ENCODE data around the gene EXOC4. TPM values are rescaled to one million over a fixed set of nuclear protein-coding genes. Genes with fewer than 3 reads are reported as not detected.

EXOC4 gene
- total and polyA plus RNA-seq, 2 of the 8 experiments (the other 6 are each of a cell fraction or from before 2014, with no cell fraction given) = 27.0 to 67.3 TPM

- H3K4ac ChIP-seq (replicated peaks; ENCODE audit: insufficient read length, low read depth, low read length) = no peak overlapping the region
- ChIA-PET CTCF (ENCODE audit: partially characterized antibody) (interaction anchor here (0.6 kb wide), 1 partner anchor 596 kb away, joined by 5 read pairs; no protein-coding TSS in a partner anchor), POLR2A (ENCODE audit: partially characterized antibody) (no interaction called here)
- no peak overlapping the region for H2BK5ac ChIP-seq (ENCODE audit: low read depth, low read length)
- H3K79me2 ChIP-seq (ENCODE audit: control insufficient read depth in 1 of 2, insufficient read depth in 2 of 2, low read length in 2 of 2) = no peaks in the 10 kb centered on the region
- no peak overlapping the region for H3K9ac ChIP-seq (replicated peaks in 1 of 4; ENCODE audit: extremely low read depth in 1 of 4, low read depth in 3 of 4, low read length in 3 of 4)
- H2AFZ ChIP-seq (ENCODE audit: low read length) = no peak overlapping the region
- WGBS, 2 experiments (ENCODE audit: extremely low coverage in 1 of 2, insufficient coverage in 1 of 2, insufficient read length in 1 of 2, insufficient replicate concordance in 2 of 2, low coverage in 1 of 2, low lambda C conversion rate in 2 of 2, missing lambda C conversion rate in 1 of 2) = 92% methylated on average over 4 of the region's 4 CpGs; no CpG with 5 or more reads in 1 of the 2 experiments
- no peak overlapping the region for H3K56ac ChIP-seq (replicated peaks; ENCODE audit: insufficient read length, low read depth, low read length)
- no peak overlapping the region for H3K23ac ChIP-seq (ENCODE audit: insufficient read length)
- H3K9me3 ChIP-seq (ENCODE audit: insufficient read depth in 2 of 2, low read depth in 1 of 2, low read length in 1 of 2) = no peaks in the 10 kb centered on the region
- H3K36me3 ChIP-seq (ENCODE audit: control insufficient read depth in 2 of 4, insufficient read depth in 4 of 4, low read length in 3 of 4) = no peaks in the 10 kb centered on the region
- no peaks in the 10 kb centered on the region for H3K79me1 ChIP-seq (ENCODE audit: low read depth, low read length)
- no peak for TF ChIP-seq SP2 (IDR thresholded peaks at IDR 0.05; ENCODE audit: low read length)
- no peak for TF ChIP-seq KDM5A (IDR thresholded peaks at IDR 0.05; ENCODE audit: low read length)
- TF ChIP-seq CHD2 (IDR thresholded peaks at IDR 0.05; ENCODE audit: low read length) = no peak
- TF ChIP-seq YY1 (IDR thresholded peaks at IDR 0.05; ENCODE audit: low read depth, low read length) = no peak
- TF ChIP-seq KDM1A (IDR thresholded peaks at IDR 0.05; ENCODE audit: borderline replicate concordance, low read length) = no peak
- TF ChIP-seq SIRT6 (IDR thresholded peaks at IDR 0.05; ENCODE audit: low read length) = no peak
- no peak for TF ChIP-seq POU5F1 (IDR thresholded peaks at IDR 0.05; ENCODE audit: low read depth, low read length)
- no peak for TF ChIP-seq TEAD4 (IDR thresholded peaks at IDR 0.05; ENCODE audit: low read depth, low read length)
- no peak for TF ChIP-seq E2F6 (IDR thresholded peaks at IDR 0.05)
- no peak for TF ChIP-seq NANOG (IDR thresholded peaks at IDR 0.05; ENCODE audit: insufficient read depth, low read depth, low read length, poor library complexity, severe bottlenecking)
- TF ChIP-seq BRCA1 (IDR thresholded peaks at IDR 0.05; ENCODE audit: low read depth, low read length) = no peak
- no peak for TF ChIP-seq MAFK (IDR thresholded peaks at IDR 0.05; ENCODE audit: low read depth, low read length)
- no peak for TF ChIP-seq POLR2A (IDR thresholded peaks at IDR 0.05; ENCODE audit: control extremely low read depth in 1 of 2, low read depth in 2 of 2, low read length in 2 of 2)
- no peak for TF ChIP-seq RBBP5 (IDR thresholded peaks at IDR 0.05; ENCODE audit: borderline replicate concordance, low read depth, low read length)
- TF ChIP-seq BACH1 (IDR thresholded peaks at IDR 0.05; ENCODE audit: low read length) = no peak
- no peak for TF ChIP-seq NRF1 (IDR thresholded peaks at IDR 0.05; ENCODE audit: low read depth, low read length)
- no peak overlapping the region for H2BK12ac ChIP-seq (ENCODE audit: low read depth, low read length)
- no peak overlapping the region for H2BK15ac ChIP-seq (ENCODE audit: low read length)
- H3K27me3 ChIP-seq (replicated peaks in 1 of 4; ENCODE audit: control insufficient read depth in 3 of 4, extremely low read depth in 1 of 4, insufficient read depth in 3 of 4, low read length in 3 of 4) = no peaks in the 10 kb centered on the region
- no peak overlapping the region for H4K91ac ChIP-seq (replicated peaks; ENCODE audit: insufficient read length, low read length)
- peaks cover 0 to 2% of the 10 kb centered on the region in 2 experiments for H4K20me1 ChIP-seq (replicated peaks in 1 of 2; ENCODE audit: control insufficient read depth in 1 of 2, insufficient read depth in 2 of 2, low read length in 2 of 2)
- FAIRE-seq = no peak
- DNase-seq (ENCODE audit: low read depth in 1 of 2, low spot score in 2 of 2) = no peak
- H3K18ac ChIP-seq (ENCODE audit: extremely low read depth, low read length) = no peak overlapping the region
- no peak overlapping the region for H4K5ac ChIP-seq (ENCODE audit: insufficient read length, low read depth, low read length)
- H3K4me3 ChIP-seq (ENCODE audit: extremely low read depth in 1 of 4, insufficient read depth in 2 of 4, low read depth in 3 of 4, low read length in 4 of 4) = no peak overlapping the region
- H4K8ac ChIP-seq (ENCODE audit: extremely low read depth, insufficient read depth, low read length) = no peak overlapping the region
- no peak overlapping the region for H2BK120ac ChIP-seq (replicated peaks; ENCODE audit: low read depth, low read length)
- H2AK5ac ChIP-seq (ENCODE audit: low read depth, low read length) = no peak overlapping the region
- no peak overlapping the region for H3K14ac ChIP-seq (ENCODE audit: insufficient read length)
- no peaks in the 10 kb centered on the region; the same call in 1 of the 2 replicates for H3K23me2 ChIP-seq (ENCODE audit: low read depth, low read length)
- no peaks in the 10 kb centered on the region for H3K4me1 ChIP-seq (replicated peaks in 1 of 4; ENCODE audit: control insufficient read depth in 3 of 4, insufficient read depth in 4 of 4, low read length in 3 of 4)
- no peak overlapping the region for H2BK20ac ChIP-seq (ENCODE audit: low read length)
- H3K27ac ChIP-seq (ENCODE audit: low read depth, low read length) = no peak overlapping the region
- H3K4me2 ChIP-seq (ENCODE audit: insufficient read depth in 1 of 2, low read depth in 2 of 2, low read length in 2 of 2) = no peak overlapping the region
Observed at GRCh38 chr7:133551466-133551865, 298.6 kb downstream of the EXOC4 start.
